Neural progenitor cell (in vitro differentiated cells): Measurements from ENCODE around the gene PRDX3. TPM values are rescaled to one million over a fixed set of nuclear protein-coding genes. Genes with fewer than 3 reads are reported as not detected.

Experiments used
- DNase-seq: peaks from one replicate; pipeline ENCODE4 v3.0.0-alpha.2; 2016; ENCODE audit warnings: low spot score
- H2AFZ ChIP-seq: fragments of 200-600 bp; sonication (generic); replicated peaks from 2 replicates; pipeline ENCODE4 v1.6.1; 2016; ENCODE audit warnings: antibody characterized with exemption
- H3F3A ChIP-seq: fragments of 200-600 bp; sonication (generic); 2 replicates; pipeline ENCODE4 v1.6.1; 2016; ENCODE audit warnings: antibody characterized with exemption, low read depth
- H3K27ac ChIP-seq: fragments of 200-600 bp; sonication (generic); 2 replicates; pipeline ENCODE4 v1.5.1; 2016; ENCODE audit warnings: mild to moderate bottlenecking
- H3K27me3 ChIP-seq: fragments of 200-600 bp; sonication (generic); 2 replicates; pipeline ENCODE4 v1.6.1; 2016; ENCODE audit warnings: mild to moderate bottlenecking, moderate library complexity
- H3K36me3 ChIP-seq: fragments of 200-600 bp; sonication (generic); 2 replicates; pipeline ENCODE4 v1.5.1; 2016
- H3K4me1 ChIP-seq: fragments of 200-600 bp; sonication (generic); 2 replicates; pipeline ENCODE4 v1.6.1; 2016; ENCODE audit warnings: mixed run types
- H3K4me2 ChIP-seq: fragments of 200-600 bp; sonication (generic); 2 replicates; pipeline ENCODE4 v1.6.1; 2016
- H3K4me3 ChIP-seq: fragments of 200-600 bp; sonication (generic); 2 replicates; pipeline ENCODE4 v1.5.1; 2016
- H3K79me2 ChIP-seq: fragments of 200-600 bp; sonication (generic); 2 replicates; pipeline ENCODE4 v1.6.1; 2016; ENCODE audit warnings: low read depth
- H3K9ac ChIP-seq: fragments of 200-600 bp; sonication (generic); 2 replicates; pipeline ENCODE4 v1.6.1; 2016
- H3K9me3 ChIP-seq: fragments of 200-600 bp; sonication (generic); 2 replicates; pipeline ENCODE4 v1.5.1; 2016; ENCODE audit warnings: low read depth
- H4K20me1 ChIP-seq: fragments of 200-600 bp; sonication (generic); 2 replicates; pipeline ENCODE4 v1.6.1; 2016; ENCODE audit warnings: low read depth
- H3K27ac Mint-ChIP-seq: 3 replicates; pipeline ENCODE4 v1.8.0; 2021; ENCODE audit warnings: mixed read lengths
- H3K27me3 Mint-ChIP-seq: 2 replicates; pipeline ENCODE4 v1.8.0; 2022; ENCODE audit warnings: low read depth, mild to moderate bottlenecking, inconsistent platforms, moderate library complexity, mixed read lengths; ENCODE audit not compliant: insufficient read depth
- H3K36me3 Mint-ChIP-seq: 3 replicates; pipeline ENCODE4 v1.8.0; 2021; ENCODE audit warnings: mixed read lengths
- H3K4me1 Mint-ChIP-seq: 3 replicates; pipeline ENCODE4 v1.8.0; 2021; ENCODE audit warnings: mixed read lengths
- H3K4me3 Mint-ChIP-seq: 3 replicates; pipeline ENCODE4 v1.8.0; 2021; ENCODE audit warnings: mild to moderate bottlenecking, moderate library complexity, mixed read lengths
- H3K9me3 Mint-ChIP-seq: 3 replicates; pipeline ENCODE4 v1.8.0; 2020; ENCODE audit warnings: mixed read lengths
- CTCF ChIP-seq: fragments of 200-600 bp; sonication (generic); IDR thresholded peaks from 2 replicates; pipeline ENCODE4 v1.5.1; 2017; ENCODE audit warnings: antibody characterized with exemption, mild to moderate bottlenecking
- EZH2 ChIP-seq: fragments of 200-600 bp; sonication (generic); IDR thresholded peaks from 2 replicates; pipeline ENCODE4 v1.6.1; 2017; ENCODE audit warnings: antibody characterized with exemption, mild to moderate bottlenecking, moderate library complexity
- EZH2phosphoT487 ChIP-seq: fragments of 200-600 bp; sonication (generic); IDR thresholded peaks from 2 replicates; pipeline ENCODE4 v1.6.1; 2017; ENCODE audit warnings: antibody characterized with exemption
- total RNA-seq: library from RNA; depleted of rRNA; stranded (reverse); fragments of >200 nt; gene quantifications from 2 replicates; pipeline ENCODE4 v1.2.3, GENCODE V29; 2015; ENCODE audit warnings: low replicate concordance

PRDX3 gene
- total RNA-seq, 1 donor from 2014 or later = 405 TPM

GRCh38 chr10:119222966-119223386 is 44.4 kb upstream of the PRDX3 start:
- no peaks in the 10 kb centered on the region for H3K9me3 Mint-ChIP-seq
- H3K4me1 ChIP-seq = peaks cover 27% of the 10 kb centered on the region
- peak overlapping the region; percentile 40 for H3K4me2 ChIP-seq
- no peaks in the 10 kb centered on the region for H3K36me3 ChIP-seq
- H3K79me2 ChIP-seq = no peaks in the 10 kb centered on the region
- peaks cover 1% of the 10 kb centered on the region for H3K36me3 Mint-ChIP-seq
- H3K27me3 Mint-ChIP-seq = peaks cover 3% of the 10 kb centered on the region
- no peak for DNase-seq
- H3K4me3 ChIP-seq = no peak overlapping the region
- H3K9me3 ChIP-seq = no peaks in the 10 kb centered on the region
- no peak overlapping the region for H3K4me3 Mint-ChIP-seq
- H4K20me1 ChIP-seq = no peaks in the 10 kb centered on the region
- H3K27ac Mint-ChIP-seq = no peak overlapping the region
- peak overlapping the region; percentile 37 for H2AFZ ChIP-seq
- no peak overlapping the region for H3K27ac ChIP-seq
- TF ChIP-seq EZH2 (no peak), CTCF (no peak), EZH2phosphoT487 (no peak)
- peaks cover 26% of the 10 kb centered on the region for H3K4me1 Mint-ChIP-seq
- no peaks in the 10 kb centered on the region for H3K27me3 ChIP-seq
- H3F3A ChIP-seq = no peaks in the 10 kb centered on the region
- H3K9ac ChIP-seq = no peak overlapping the region

- Histone ChIP-seq H3K9ac (no peak overlapping the region), H3K4me3 (no peak overlapping the region), H3K4me2 (peak overlapping the region; percentile 40), H3K79me2 (no peaks in the 10 kb centered on the region), H3F3A (no peaks in the 10 kb centered on the region), H3K27me3 (no peaks in the 10 kb centered on the region), H3K4me1 (peaks cover 28% of the 10 kb centered on the region), H3K27ac (no peak overlapping the region), H3K36me3 (no peaks in the 10 kb centered on the region), H3K9me3 (no peaks in the 10 kb centered on the region), H2AFZ (peak overlapping the region; percentile 37), H4K20me1 (no peaks in the 10 kb centered on the region)
- H3K27me3 Mint-ChIP-seq = peaks cover 3% of the 10 kb centered on the region
- H3K4me3 Mint-ChIP-seq = no peak overlapping the region
- H3K9me3 Mint-ChIP-seq = no peaks in the 10 kb centered on the region
- H3K27ac Mint-ChIP-seq = no peak overlapping the region
- DNase-seq = peak; percentile 19
- no peak for TF ChIP-seq EZH2
- TF ChIP-seq EZH2phosphoT487 = no peak
- no peak for TF ChIP-seq CTCF
- H3K4me1 Mint-ChIP-seq = peaks cover 29% of the 10 kb centered on the region
- H3K36me3 Mint-ChIP-seq = peaks cover 1% of the 10 kb centered on the region
These were observed 43.9 kb upstream of the PRDX3 start for GRCh38 chr10:119222537-119222936.

- Mint-ChIP-seq H3K4me1 (peaks cover 29% of the 10 kb centered on the region), H3K27ac (no peak overlapping the region), H3K27me3 (no peaks in the 10 kb centered on the region), H3K9me3 (no peaks in the 10 kb centered on the region), H3K4me3 (no peak overlapping the region), H3K36me3 (peaks cover 1% of the 10 kb centered on the region)
- no peaks in the 10 kb centered on the region for H3K9me3 ChIP-seq
- no peak overlapping the region for H2AFZ ChIP-seq
- no peak overlapping the region for H3K9ac ChIP-seq
- H3K27me3 ChIP-seq = no peaks in the 10 kb centered on the region
- H3F3A ChIP-seq = no peaks in the 10 kb centered on the region
- no peak for DNase-seq
- peak overlapping the region; percentile 40 for H3K4me2 ChIP-seq
- H3K4me1 ChIP-seq = peaks cover 28% of the 10 kb centered on the region
- H3K4me3 ChIP-seq = no peak overlapping the region
- H3K36me3 ChIP-seq = no peaks in the 10 kb centered on the region
- H3K79me2 ChIP-seq = no peaks in the 10 kb centered on the region
- H3K27ac ChIP-seq = no peak overlapping the region
- no peaks in the 10 kb centered on the region for H4K20me1 ChIP-seq
- no peak for TF ChIP-seq EZH2
- TF ChIP-seq CTCF = no peak
- no peak for TF ChIP-seq EZH2phosphoT487
These were observed 43.1 kb upstream of the PRDX3 start for GRCh38 chr10:119221666-119222065.
